Measurements from ENCODE around the gene FAM78A.

FAM78A gene, protein sequence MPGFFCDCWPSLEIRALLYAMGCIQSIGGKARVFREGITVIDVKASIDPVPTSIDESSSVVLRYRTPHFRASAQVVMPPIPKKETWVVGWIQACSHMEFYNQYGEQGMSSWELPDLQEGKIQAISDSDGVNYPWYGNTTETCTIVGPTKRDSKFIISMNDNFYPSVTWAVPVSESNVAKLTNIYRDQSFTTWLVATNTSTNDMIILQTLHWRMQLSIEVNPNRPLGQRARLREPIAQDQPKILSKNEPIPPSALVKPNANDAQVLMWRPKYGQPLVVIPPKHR

DNA sequence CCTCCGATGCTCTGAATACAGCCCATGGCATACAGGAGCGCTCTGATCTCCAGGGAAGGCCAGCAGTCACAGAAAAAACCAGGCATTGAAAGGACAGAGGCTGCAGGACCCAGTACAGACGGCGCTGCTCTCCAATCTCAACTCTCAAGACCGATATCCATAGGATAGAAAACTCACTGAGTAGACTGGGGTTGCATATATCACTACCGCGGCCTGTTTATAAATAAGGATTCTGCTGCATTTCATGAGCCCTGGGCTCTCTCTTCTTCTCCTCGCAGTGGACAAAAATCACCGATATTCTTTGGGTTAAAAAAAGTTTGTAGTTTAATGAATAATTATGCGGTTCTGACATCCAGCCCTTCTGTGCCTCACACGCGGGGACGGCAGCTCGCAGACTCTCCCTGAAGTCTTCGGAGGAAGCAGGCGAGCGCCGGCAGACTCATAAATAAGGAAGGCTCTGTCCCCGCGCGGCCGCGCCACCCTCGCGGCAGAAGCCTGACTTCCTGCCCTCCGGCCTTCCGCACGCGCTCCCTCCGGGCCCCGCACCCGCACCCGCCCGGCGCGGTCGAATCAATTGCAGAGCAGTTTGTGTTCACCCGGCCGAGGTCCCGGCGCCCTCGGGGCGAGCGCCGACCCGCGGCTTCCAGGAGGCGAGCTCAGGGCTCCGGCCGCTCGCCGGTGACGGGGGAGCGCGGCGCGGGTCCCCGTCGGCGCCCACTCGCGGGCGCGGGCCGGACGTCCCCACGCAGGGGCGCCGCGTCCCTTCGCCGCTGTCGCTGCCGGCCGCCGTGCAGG lies at the start of gene FAM78A:
Gene FAM78A (minus strand): TSS at position 417 of the 795 bp plus-strand sequence. CDS start 331 bp downstream, at position 86.
- H3K9ac ChIP-seq (ENCODE audit: low read length) = peak within 1 kb of the TSS; percentile 91
- H3K27ac ChIP-seq (ENCODE audit: low read length) = peak within 1 kb of the TSS; percentile 84; the same call in 1 of the 2 replicates
- TF ChIP-seq EZH2phosphoT487 (IDR thresholded peaks at IDR 0.05; ENCODE audit: low read length) (no peak), EZH2 (optimal IDR thresholded peaks at IDR 0.05; ENCODE audit: low read depth, low read length) (no peak)
- TF ChIP-seq, protein P1, sequence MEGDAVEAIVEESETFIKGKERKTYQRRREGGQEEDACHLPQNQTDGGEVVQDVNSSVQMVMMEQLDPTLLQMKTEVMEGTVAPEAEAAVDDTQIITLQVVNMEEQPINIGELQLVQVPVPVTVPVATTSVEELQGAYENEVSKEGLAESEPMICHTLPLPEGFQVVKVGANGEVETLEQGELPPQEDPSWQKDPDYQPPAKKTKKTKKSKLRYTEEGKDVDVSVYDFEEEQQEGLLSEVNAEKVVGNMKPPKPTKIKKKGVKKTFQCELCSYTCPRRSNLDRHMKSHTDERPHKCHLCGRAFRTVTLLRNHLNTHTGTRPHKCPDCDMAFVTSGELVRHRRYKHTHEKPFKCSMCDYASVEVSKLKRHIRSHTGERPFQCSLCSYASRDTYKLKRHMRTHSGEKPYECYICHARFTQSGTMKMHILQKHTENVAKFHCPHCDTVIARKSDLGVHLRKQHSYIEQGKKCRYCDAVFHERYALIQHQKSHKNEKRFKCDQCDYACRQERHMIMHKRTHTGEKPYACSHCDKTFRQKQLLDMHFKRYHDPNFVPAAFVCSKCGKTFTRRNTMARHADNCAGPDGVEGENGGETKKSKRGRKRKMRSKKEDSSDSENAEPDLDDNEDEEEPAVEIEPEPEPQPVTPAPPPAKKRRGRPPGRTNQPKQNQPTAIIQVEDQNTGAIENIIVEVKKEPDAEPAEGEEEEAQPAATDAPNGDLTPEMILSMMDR (IDR thresholded peaks at IDR 0.05; ENCODE audit: low read length) = no peak
- peak within 1 kb of the TSS; percentile 92 for H3K4me2 ChIP-seq (ENCODE audit: low read depth, low read length)
- no peaks in the 10 kb centered on the region for H3K36me3 ChIP-seq (replicated peaks; ENCODE audit: insufficient read depth, low read length)
- peaks cover 14% of the 10 kb centered on the region for H3K27me3 ChIP-seq (replicated peaks; ENCODE audit: insufficient read depth, low read length)
- no peaks in the 10 kb centered on the region for H4K20me1 ChIP-seq (ENCODE audit: insufficient read depth, low read length)
- peak within 1 kb of the TSS; percentile 93 for H3K4me3 ChIP-seq (ENCODE audit: low read length)
- peaks cover 34% of the 10 kb centered on the region for H3F3A ChIP-seq (ENCODE audit: insufficient read depth, low read length)
- peaks cover 22% of the 10 kb centered on the region for H3K4me1 ChIP-seq (ENCODE audit: low read length)
- DNase-seq = peak; percentile 61
- H3K79me2 ChIP-seq (ENCODE audit: low read length) = peaks cover 52% of the 10 kb centered on the region
- H3K9me2 ChIP-seq (replicated peaks; ENCODE audit: insufficient read depth, low read length) = no peaks in the 10 kb centered on the region
- H3K9me3 ChIP-seq (replicated peaks; ENCODE audit: insufficient read depth, low read length) = no peaks in the 10 kb centered on the region
- peak within 1 kb of the TSS; percentile 72 for H2AFZ ChIP-seq (ENCODE audit: low read length)

DNA sequence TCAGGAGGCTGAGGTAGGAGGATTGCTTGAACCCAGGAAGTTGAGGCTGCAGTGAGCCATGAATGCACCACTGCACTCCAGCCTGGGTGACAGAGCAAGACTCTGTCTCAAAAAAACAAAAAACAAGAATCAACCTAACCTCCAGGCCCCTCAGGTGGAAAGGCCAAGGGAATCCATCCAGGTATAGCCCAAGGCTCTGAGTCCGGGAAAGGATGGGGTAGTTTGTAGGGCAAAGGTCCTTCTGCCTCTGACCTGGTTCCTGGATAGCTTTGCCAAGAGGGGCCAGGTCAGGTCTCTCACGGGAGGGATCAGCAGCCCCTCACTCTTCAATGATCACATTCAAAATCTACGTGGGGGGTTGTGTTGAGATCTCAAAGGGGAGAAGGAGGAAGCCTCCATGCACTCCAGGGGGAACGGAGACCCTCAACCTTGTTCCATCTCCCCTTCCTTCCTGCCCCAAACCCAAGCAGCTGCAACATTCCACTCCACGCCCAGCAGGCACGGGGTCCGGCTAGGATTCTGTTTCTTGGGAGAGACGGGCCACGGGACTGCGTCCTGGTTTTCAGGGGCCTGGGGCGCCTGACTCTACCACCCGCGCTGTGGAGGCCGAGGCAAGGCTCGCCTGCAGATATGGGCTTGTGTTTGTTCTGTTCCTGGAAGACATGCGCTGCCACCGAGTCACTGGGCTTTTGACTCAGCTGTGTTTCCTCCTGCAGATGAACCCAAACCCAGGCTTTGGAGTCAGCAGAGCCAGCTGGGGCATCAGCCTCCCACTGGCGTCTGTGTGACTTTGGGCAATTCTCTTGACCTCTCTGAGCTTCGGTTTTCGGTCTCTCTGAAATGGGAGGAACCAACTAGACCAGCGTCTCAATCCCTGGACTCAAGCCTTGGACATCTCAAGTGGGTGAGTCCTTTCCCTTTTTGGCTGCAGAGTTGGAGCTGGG lies 48.7 kb upstream of the FAM78A start:
- Histone ChIP-seq H3K9me2 (replicated peaks; ENCODE audit: insufficient read depth, low read length) (no peaks in the 10 kb centered on the region), H3K27me3 (replicated peaks; ENCODE audit: insufficient read depth, low read length) (no peaks in the 10 kb centered on the region), H3K9me3 (replicated peaks; ENCODE audit: insufficient read depth, low read length) (no peaks in the 10 kb centered on the region), H2AFZ (ENCODE audit: low read length) (no peak overlapping the region), H3K79me2 (ENCODE audit: low read length) (no peaks in the 10 kb centered on the region), H3F3A (ENCODE audit: insufficient read depth, low read length) (no peaks in the 10 kb centered on the region), H3K4me1 (ENCODE audit: low read length) (no peaks in the 10 kb centered on the region), H3K4me2 (ENCODE audit: low read depth, low read length) (no peak overlapping the region), H3K27ac (ENCODE audit: low read length) (no peak overlapping the region), H3K9ac (ENCODE audit: low read length) (no peak overlapping the region), H3K4me3 (ENCODE audit: low read length) (no peak overlapping the region), H3K36me3 (replicated peaks; ENCODE audit: insufficient read depth, low read length) (no peaks in the 10 kb centered on the region), H4K20me1 (ENCODE audit: insufficient read depth, low read length) (no peaks in the 10 kb centered on the region)
- no peak for TF ChIP-seq EZH2phosphoT487 (IDR thresholded peaks at IDR 0.05; ENCODE audit: low read length)
- TF ChIP-seq, protein P1 (IDR thresholded peaks at IDR 0.05; ENCODE audit: low read length) = no peak
- TF ChIP-seq EZH2 (optimal IDR thresholded peaks at IDR 0.05; ENCODE audit: low read depth, low read length) = no peak
- DNase-seq = no peak

DNA sequence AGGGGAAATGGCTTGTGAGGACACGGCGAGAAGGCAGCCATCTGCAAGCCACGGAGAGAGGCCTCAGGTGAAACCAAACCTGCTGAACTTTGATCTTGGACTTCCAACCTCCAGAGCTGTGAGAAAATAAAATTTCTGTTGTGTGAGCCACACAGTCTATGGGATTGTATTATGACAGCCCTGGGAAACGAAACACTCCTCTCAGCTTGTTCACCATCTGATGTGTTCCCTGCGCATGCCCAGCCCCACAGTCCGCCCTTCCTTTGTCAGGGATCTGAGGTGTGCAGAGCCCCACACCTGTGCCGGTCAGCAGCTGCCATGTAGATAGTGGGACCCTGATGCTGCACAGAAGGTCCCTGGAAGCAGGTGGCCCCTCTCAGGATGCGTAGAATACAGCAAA lies 47.3 kb upstream of the FAM78A start:
- TF ChIP-seq EZH2phosphoT487 (IDR thresholded peaks at IDR 0.05; ENCODE audit: low read length) = no peak
- no peak for TF ChIP-seq EZH2 (optimal IDR thresholded peaks at IDR 0.05; ENCODE audit: low read depth, low read length)

More for the DNA sequence above, 47.3 kb upstream of the FAM78A start:
- H4K20me1 ChIP-seq (ENCODE audit: insufficient read depth, low read length) = no peaks in the 10 kb centered on the region
- no peak overlapping the region for H3K4me2 ChIP-seq (ENCODE audit: low read depth, low read length)
- no peaks in the 10 kb centered on the region for H3F3A ChIP-seq (ENCODE audit: insufficient read depth, low read length)
- H3K27ac ChIP-seq (ENCODE audit: low read length) = no peak overlapping the region
- H3K9me2 ChIP-seq (replicated peaks; ENCODE audit: insufficient read depth, low read length) = no peaks in the 10 kb centered on the region
- DNase-seq = no peak
- no peaks in the 10 kb centered on the region for H3K79me2 ChIP-seq (ENCODE audit: low read length)
- H2AFZ ChIP-seq (ENCODE audit: low read length) = no peak overlapping the region
- H3K9ac ChIP-seq (ENCODE audit: low read length) = no peak overlapping the region
- no peaks in the 10 kb centered on the region for H3K27me3 ChIP-seq (replicated peaks; ENCODE audit: insufficient read depth, low read length)
- H3K4me1 ChIP-seq (ENCODE audit: low read length) = no peaks in the 10 kb centered on the region
- H3K36me3 ChIP-seq (replicated peaks; ENCODE audit: insufficient read depth, low read length) = no peaks in the 10 kb centered on the region
- no peaks in the 10 kb centered on the region for H3K9me3 ChIP-seq (replicated peaks; ENCODE audit: insufficient read depth, low read length)
- no peak overlapping the region for H3K4me3 ChIP-seq (ENCODE audit: low read length)
